HPDE6-E6E7 (cell line): ENCODE data around the gene AGA.

Source experiments
- DNase-seq: peaks from one replicate; pipeline ENCODE4 v3.0.0; 2011; ENCODE audit warnings: missing footprints; ENCODE audit errors: extremely low spot score

Gene AGA

GRCh38 chr4:177447417-177448004, 5.3 kb upstream of the AGA start:
- no peak for DNase-seq

DNA sequence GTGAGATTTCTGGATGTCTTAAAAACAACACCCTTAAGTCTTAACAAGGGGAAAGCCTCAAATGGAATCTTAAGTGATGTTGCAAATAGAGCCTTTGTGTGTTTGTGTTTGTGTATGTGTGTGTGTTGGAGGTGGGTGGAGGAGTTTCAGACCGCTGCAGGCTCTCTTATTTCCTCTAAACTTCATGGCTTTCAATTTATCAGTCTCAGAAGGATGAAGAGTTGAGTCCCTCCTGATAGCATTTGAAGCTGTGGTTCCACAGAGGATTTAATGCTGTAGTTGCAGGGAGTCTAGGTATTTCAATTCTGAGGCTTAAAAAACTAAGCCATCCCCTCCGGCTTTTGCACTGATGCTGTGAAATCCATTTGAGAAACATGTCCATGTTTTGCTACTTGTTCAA, 4.3 kb upstream of the AGA start:
- no peak for DNase-seq

GRCh38 chr4:177444911-177445736, 2.9 kb upstream of the AGA start:
- DNase-seq, result no peak

- no peak for DNase-seq
Observed at GRCh38 chr4:177441061-177441802, 1.0 kb downstream of the AGA start.

DNA sequence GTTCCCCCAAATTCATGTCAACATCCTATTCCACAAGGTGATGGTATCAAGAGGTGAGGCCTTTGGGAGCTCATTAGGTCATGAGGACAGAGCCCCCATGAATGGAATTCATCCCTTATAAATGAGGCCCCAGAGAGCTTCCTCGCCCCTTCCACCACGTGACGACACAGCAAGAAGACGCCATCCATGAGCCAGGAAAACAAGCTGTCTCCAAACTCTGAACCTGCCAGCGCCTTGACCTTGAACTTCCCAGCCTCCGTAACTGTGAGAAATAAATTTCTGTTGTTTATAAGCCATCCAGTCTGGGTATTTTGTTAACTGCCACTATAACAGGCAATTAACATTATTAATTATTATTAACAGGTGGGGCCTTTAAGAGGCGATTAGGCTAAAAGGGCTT, 5.8 kb downstream of the AGA start:
- DNase-seq, result no peak

GRCh38 chr4:177434667-177435066, 7.6 kb downstream of the AGA start:
- no peak for DNase-seq

- no peak for DNase-seq
Observed at GRCh38 chr4:177427192-177427591, 15.0 kb downstream of the AGA start.

DNA sequence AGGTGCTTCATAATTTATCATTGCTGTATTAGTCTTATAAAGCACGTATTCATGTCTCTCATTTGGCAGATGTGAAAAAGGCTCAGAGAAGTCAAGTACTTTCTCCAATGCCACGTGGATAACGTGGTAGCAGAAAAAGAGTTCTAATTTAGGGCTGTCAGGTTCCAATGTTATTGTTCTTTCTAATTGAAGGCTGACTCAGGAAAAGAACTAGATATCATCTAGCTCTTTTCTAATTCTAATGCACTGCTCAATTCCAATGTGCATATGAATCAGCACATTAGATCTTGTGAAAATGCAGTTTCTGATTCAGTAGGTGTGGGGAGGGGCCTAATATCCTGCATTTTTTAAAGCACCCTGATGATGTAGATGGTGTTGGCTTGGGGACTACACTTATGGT, 22.8 kb downstream of the AGA start:
- DNase-seq, result no peak

- DNase-seq, result no peak
Observed at GRCh38 chr4:177413656-177414055, 28.6 kb downstream of the AGA start.

DNA sequence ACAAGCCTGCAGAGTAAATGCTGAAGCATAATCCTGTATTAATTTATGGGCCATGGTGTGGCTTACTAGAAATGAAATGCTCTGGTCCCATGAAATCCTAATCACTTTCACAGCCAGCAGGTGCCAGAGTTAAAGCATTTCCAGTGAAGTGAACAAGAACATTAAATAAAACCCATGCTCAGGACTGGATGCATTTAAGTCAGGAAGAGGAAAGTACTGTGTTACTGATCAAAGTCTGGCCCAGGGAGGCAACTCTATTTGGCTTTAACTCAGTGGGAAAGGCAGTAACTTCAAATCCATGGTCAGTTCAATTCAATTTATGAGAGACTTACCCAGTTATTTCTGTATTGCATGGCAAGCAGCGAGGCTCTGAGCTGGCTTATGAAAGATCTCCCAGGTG, 29.2 kb downstream of the AGA start:
- no peak for DNase-seq

GRCh38 chr4:177411996-177412395, 30.2 kb downstream of the AGA start:
- no peak for DNase-seq

DNA sequence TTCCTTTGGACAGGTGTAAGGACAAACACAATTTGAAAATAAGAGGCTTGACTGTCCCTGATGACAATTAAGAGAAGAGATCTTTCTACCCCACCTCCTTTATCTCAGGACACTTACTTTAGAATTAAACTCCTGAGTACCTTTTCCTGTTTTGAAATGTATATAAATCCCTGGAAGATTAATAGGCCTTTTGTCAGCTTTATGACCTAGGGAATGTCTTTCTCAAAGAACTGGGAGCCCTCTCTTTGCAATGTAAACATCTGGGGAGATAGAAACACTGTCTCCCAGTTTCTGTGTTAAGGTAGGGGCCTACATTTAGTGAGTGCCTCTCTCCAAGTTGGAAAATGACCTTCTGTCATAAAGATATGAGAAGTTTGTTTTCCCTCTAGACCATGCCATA, 31.7 kb downstream of the AGA start:
- no peak for DNase-seq

- no peak for DNase-seq
Observed at GRCh38 chr4:177408023-177408422, 34.2 kb downstream of the AGA start.

- DNase-seq, result no peak
Observed at GRCh38 chr4:177405508-177405907, 36.7 kb downstream of the AGA start.

DNA sequence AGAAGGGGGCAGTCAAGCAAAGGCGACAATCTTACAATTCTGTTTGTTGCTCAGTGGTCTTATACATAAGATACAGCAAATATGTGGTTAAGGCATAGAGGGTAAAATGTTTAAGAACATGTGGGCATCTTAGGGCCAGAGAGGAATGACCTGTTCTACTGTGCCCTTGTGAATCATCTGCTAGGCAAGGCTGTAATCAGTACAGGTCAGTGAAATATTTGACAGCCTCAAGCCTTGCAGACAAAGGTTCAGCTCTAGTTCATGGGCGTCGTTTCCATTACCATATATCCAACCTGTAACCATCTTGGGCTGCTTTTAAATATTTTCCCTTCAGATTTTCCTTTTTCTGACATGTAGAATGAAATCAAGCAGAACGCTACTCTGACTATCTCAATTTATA, 37.3 kb downstream of the AGA start:
- no peak for DNase-seq

GRCh38 chr4:177404342-177404741, 37.9 kb downstream of the AGA start:
- no peak for DNase-seq

GRCh38 chr4:177403746-177404145, 38.5 kb downstream of the AGA start:
- DNase-seq, result no peak

DNA sequence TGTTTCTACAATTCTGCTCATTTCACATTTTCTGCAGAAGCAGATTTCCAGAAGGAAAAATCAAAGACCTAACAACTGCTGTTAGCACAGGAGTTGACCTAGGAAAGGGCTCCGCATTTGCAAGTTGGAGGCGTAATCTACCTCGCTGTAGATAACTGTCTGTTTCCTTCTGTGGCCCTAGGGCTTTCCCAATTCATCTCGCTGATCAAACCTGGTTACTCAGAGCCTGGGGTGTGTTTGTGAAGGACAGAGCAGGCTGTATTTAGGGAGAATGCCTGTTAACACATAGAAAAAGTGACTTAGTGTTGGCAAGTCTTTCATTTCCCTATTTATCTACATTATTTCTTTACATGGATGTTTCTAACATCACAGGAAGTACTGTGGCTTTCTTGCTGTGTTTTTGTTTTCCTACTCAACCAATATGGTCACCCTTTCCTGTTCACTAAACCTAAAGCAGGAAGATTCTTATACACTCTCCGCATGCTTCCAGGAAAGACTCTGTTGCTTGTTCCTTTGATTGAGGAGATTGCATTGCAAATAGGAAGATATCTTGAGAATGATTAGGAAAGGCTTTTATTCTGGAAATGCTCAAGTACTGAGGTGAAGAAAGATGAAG, 40.5 kb downstream of the AGA start:
- no peak for DNase-seq

- DNase-seq, result no peak
Observed at GRCh38 chr4:177400030-177400429, 42.2 kb downstream of the AGA start.

- DNase-seq, result no peak
Observed at GRCh38 chr4:177396352-177396751, 45.9 kb downstream of the AGA start.

- no peak for DNase-seq
Observed at GRCh38 chr4:177393236-177393635, 49.0 kb downstream of the AGA start.

DNA sequence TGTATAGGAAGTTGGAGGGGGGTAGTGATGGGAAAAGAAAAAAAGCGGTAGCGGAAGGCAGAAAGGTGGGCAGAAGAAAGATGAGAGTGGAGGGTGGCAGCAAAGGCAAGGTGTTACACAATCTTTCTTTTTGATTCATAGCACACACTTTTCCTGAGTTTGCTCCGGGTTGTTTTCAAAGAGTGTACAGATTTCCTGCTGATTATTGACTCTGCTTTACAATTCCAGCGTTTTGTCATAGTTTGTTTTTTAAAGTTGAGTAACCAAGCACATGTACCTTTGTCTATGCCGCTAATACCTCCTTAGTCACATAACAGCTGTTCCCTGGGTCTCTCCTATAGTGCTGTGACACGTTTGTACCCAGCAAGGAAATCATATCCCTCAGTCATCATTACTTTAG, 50.3 kb downstream of the AGA start:
- DNase-seq, result no peak

GRCh38 chr4:177391287-177391686, 51.0 kb downstream of the AGA start:
- no peak for DNase-seq
